Trophoblast cell (in vitro differentiated cells and primary cell): ENCODE data around the gene ZNF423.

Experiments
- DNase-seq, 2 donors: peaks; one replicate each; pipeline ENCODE4 v3.0.0-alpha.2; 2016
- H2AFZ ChIP-seq: 2 replicates; pipeline ENCODE4 v1.6.1; 2013; ENCODE audit warnings: low read length, moderate library complexity, mild to moderate bottlenecking; ENCODE audit not compliant: insufficient read depth, poor library complexity
- H2AK5ac ChIP-seq: 2 replicates; pipeline ENCODE4 v1.6.1; 2013; ENCODE audit warnings: mild to moderate bottlenecking, low read length
- H2BK120ac ChIP-seq: 2 replicates; pipeline ENCODE4 v1.6.1; 2013; ENCODE audit warnings: low read length, mild to moderate bottlenecking, moderate library complexity; ENCODE audit not compliant: insufficient read depth, poor library complexity
- H2BK12ac ChIP-seq: 2 replicates; pipeline ENCODE4 v1.6.1; 2013; ENCODE audit warnings: mild to moderate bottlenecking, low read length, moderate library complexity
- H2BK5ac ChIP-seq: 2 replicates; pipeline ENCODE4 v1.6.1; 2013; ENCODE audit warnings: low read length, low read depth, moderate library complexity, mild to moderate bottlenecking; ENCODE audit not compliant: poor library complexity
- H3K14ac ChIP-seq: 2 replicates; pipeline ENCODE4 v1.6.1; 2013; ENCODE audit warnings: mild to moderate bottlenecking, low read length
- H3K18ac ChIP-seq: 2 replicates; pipeline ENCODE4 v1.6.1; 2013; ENCODE audit warnings: mild to moderate bottlenecking, low read length
- H3K23ac ChIP-seq: 2 replicates; pipeline ENCODE4 v1.6.1; 2013; ENCODE audit warnings: low read length
- H3K27ac ChIP-seq: 2 replicates; pipeline ENCODE4 v1.5.1; 2013; ENCODE audit warnings: low read depth, mild to moderate bottlenecking, inconsistent platforms, low read length, moderate library complexity
- H3K27me3 ChIP-seq: 2 replicates; pipeline ENCODE4 v1.6.1; 2013; ENCODE audit warnings: inconsistent platforms, mild to moderate bottlenecking, low read length, moderate library complexity; ENCODE audit not compliant: insufficient read depth
- H3K36me3 ChIP-seq, 2 experiments: 1 replicate in 1 of 2; 2 replicates in 1 of 2; pipeline ENCODE4 v1.6.1; 2013; ENCODE audit warnings: low read length in 2 of 2, mild to moderate bottlenecking in 2 of 2, moderate library complexity in 1 of 2; ENCODE audit not compliant: insufficient read depth in 2 of 2, control insufficient read depth in 1 of 2
- H3K4ac ChIP-seq: 2 replicates; pipeline ENCODE4 v1.6.1; 2013; ENCODE audit warnings: low read depth, mild to moderate bottlenecking, low read length, moderate library complexity
- H3K4me1 ChIP-seq, 2 experiments: 1 replicate in 1 of 2; 2 replicates in 1 of 2; pipeline ENCODE4 v1.6.1; 2013; ENCODE audit warnings: low read length in 2 of 2, mild to moderate bottlenecking in 2 of 2, moderate library complexity in 1 of 2; ENCODE audit not compliant: insufficient read depth in 2 of 2, control insufficient read depth in 1 of 2
- H3K4me2 ChIP-seq: 2 replicates; pipeline ENCODE4 v1.6.1; 2013; ENCODE audit warnings: inconsistent platforms, mild to moderate bottlenecking, low read length, moderate library complexity
- H3K4me3 ChIP-seq: 2 replicates; pipeline ENCODE4 v1.5.1; 2013; ENCODE audit warnings: mild to moderate bottlenecking, low read depth, low read length, inconsistent platforms
- H3K79me1 ChIP-seq: one replicate; pipeline ENCODE4 v1.6.1; 2013; ENCODE audit warnings: low read length
- H3K79me2 ChIP-seq: 2 replicates; pipeline ENCODE4 v1.6.1; 2013; ENCODE audit warnings: low read length, mild to moderate bottlenecking; ENCODE audit not compliant: control insufficient read depth, insufficient read depth, poor library complexity
- H3K9ac ChIP-seq: 2 replicates; pipeline ENCODE4 v1.6.1; 2013; ENCODE audit warnings: mild to moderate bottlenecking, low read length
- H3K9me3 ChIP-seq: 2 replicates; pipeline ENCODE4 v1.6.1; 2013; ENCODE audit warnings: low read depth, mild to moderate bottlenecking, control low read depth, inconsistent platforms, low read length; ENCODE audit not compliant: insufficient read depth
- H4K12ac ChIP-seq: 2 replicates; pipeline ENCODE4 v1.6.1; 2013; ENCODE audit warnings: low read depth, mild to moderate bottlenecking, low read length, moderate library complexity
- H4K8ac ChIP-seq: 2 replicates; pipeline ENCODE4 v1.6.1; 2013; ENCODE audit warnings: low read depth, mild to moderate bottlenecking, low read length, moderate library complexity
- H4K91ac ChIP-seq: one replicate; pipeline ENCODE4 v1.6.1; 2013; ENCODE audit warnings: low read depth, mild to moderate bottlenecking, low read length, moderate library complexity
- WGBS: extraction: QIAGEN DNeasy Blood & Tissue Kit; methylation state at CpG from one replicate; pipeline ENCODE4 v1.1.7; 2013; ENCODE audit warnings: missing lambda C conversion rate; ENCODE audit not compliant: insufficient read length, insufficient coverage; ENCODE audit errors: extremely low coverage; 5-methylcytosine and 5-hydroxymethylcytosine counted together

The ZNF423 gene

DNA sequence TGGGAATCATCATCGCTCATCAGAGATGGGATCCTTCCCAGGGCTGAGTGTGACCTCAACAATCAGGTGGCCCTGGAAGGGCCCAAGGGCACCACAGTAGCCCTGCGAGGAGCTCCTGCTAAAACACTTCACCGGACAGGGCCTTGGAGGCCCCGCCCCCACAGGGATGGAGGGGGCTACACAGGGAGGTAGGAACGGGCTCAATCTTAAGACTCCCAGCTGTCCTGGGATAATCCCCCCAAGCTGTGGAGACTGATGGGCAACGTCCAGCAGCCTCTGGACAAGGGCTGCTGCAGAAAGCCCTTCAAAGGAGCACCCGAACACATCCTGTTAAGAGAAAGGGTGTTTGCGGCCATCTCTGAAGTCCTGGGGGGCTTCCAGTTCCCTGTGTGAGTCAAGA lies 60.4 kb downstream of the ZNF423 start:
- WGBS = no CpG with 5 or more reads among the region's 8 CpGs
- no peak overlapping the region for H2BK120ac ChIP-seq
- no peak overlapping the region for H2AK5ac ChIP-seq
- H4K12ac ChIP-seq = no peak overlapping the region
- no peaks in the 10 kb centered on the region for H3K79me1 ChIP-seq
- no peak overlapping the region for H4K8ac ChIP-seq
- no peaks in the 10 kb centered on the region for H3K36me3 ChIP-seq
- H3K9ac ChIP-seq = no peak overlapping the region
- no peaks in the 10 kb centered on the region for H3K27me3 ChIP-seq
- no peak overlapping the region for H3K4me2 ChIP-seq
- no peak overlapping the region for H3K27ac ChIP-seq
- H2BK5ac ChIP-seq = no peak overlapping the region
- H2BK12ac ChIP-seq = no peak overlapping the region
- DNase-seq = no peak
- no peaks in the 10 kb centered on the region for H3K9me3 ChIP-seq
- no peak overlapping the region for H3K4ac ChIP-seq
- peaks cover 3 to 4% of the 10 kb centered on the region in 2 experiments for H3K4me1 ChIP-seq
- no peak overlapping the region for H4K91ac ChIP-seq
- no peak overlapping the region for H3K23ac ChIP-seq
- no peak overlapping the region for H3K18ac ChIP-seq
- no peak overlapping the region for H3K4me3 ChIP-seq
- no peak overlapping the region for H2AFZ ChIP-seq
- no peaks in the 10 kb centered on the region for H3K79me2 ChIP-seq
- H3K14ac ChIP-seq = no peak overlapping the region

- no peak overlapping the region for H3K4ac ChIP-seq
- no peak overlapping the region for H3K9ac ChIP-seq
- no peak overlapping the region for H2BK5ac ChIP-seq
- H3K27me3 ChIP-seq = no peaks in the 10 kb centered on the region
- H3K79me2 ChIP-seq = no peaks in the 10 kb centered on the region
- H3K9me3 ChIP-seq = no peaks in the 10 kb centered on the region
- no peaks in the 10 kb centered on the region for H3K36me3 ChIP-seq
- H2AK5ac ChIP-seq = no peak overlapping the region
- no peak overlapping the region for H4K12ac ChIP-seq
- no peak overlapping the region for H2BK120ac ChIP-seq
- H3K4me2 ChIP-seq = no peak overlapping the region
- no peak overlapping the region for H4K91ac ChIP-seq
- no peak overlapping the region for H3K27ac ChIP-seq
- no peak overlapping the region for H2AFZ ChIP-seq
- H3K18ac ChIP-seq = no peak overlapping the region
- H3K4me3 ChIP-seq = no peak overlapping the region
- no CpG with 5 or more reads among the region's 11 CpGs for WGBS
- H3K14ac ChIP-seq = no peak overlapping the region
- no peaks in the 10 kb centered on the region for H3K79me1 ChIP-seq
- peaks cover 16 to 18% of the 10 kb centered on the region in 2 experiments for H3K4me1 ChIP-seq
- H4K8ac ChIP-seq = no peak overlapping the region
- no peak for DNase-seq
- no peak overlapping the region for H2BK12ac ChIP-seq
- H3K23ac ChIP-seq = no peak overlapping the region
Measured at GRCh38 chr16:49793244-49793643, 62.7 kb downstream of the ZNF423 start.

- H3K4me3 ChIP-seq = no peak overlapping the region
- H4K91ac ChIP-seq = no peak overlapping the region
- DNase-seq = no peak
- no peak overlapping the region for H3K18ac ChIP-seq
- no peak overlapping the region for H3K4ac ChIP-seq
- H3K14ac ChIP-seq = peak overlapping the region; percentile 37
- no peak overlapping the region for H2BK5ac ChIP-seq
- no peak overlapping the region for H3K27ac ChIP-seq
- no peaks in the 10 kb centered on the region for H3K27me3 ChIP-seq
- H2AFZ ChIP-seq = no peak overlapping the region
- H4K8ac ChIP-seq = no peak overlapping the region
- no peak overlapping the region for H3K9ac ChIP-seq
- no peaks in the 10 kb centered on the region for H3K36me3 ChIP-seq
- no peak overlapping the region for H2BK12ac ChIP-seq
- no peaks in the 10 kb centered on the region for H3K79me2 ChIP-seq
- no peak overlapping the region for H3K4me2 ChIP-seq
- H3K79me1 ChIP-seq = no peaks in the 10 kb centered on the region
- no peak overlapping the region for H2AK5ac ChIP-seq
- H3K9me3 ChIP-seq = no peaks in the 10 kb centered on the region
- no CpG with 5 or more reads among the region's 4 CpGs for WGBS
- H2BK120ac ChIP-seq = no peak overlapping the region
- no peak overlapping the region for H3K23ac ChIP-seq
- peaks cover 16 to 18% of the 10 kb centered on the region in 2 experiments for H3K4me1 ChIP-seq
- no peak overlapping the region for H4K12ac ChIP-seq
Measured at GRCh38 chr16:49789616-49790015, 66.3 kb downstream of the ZNF423 start.

DNA sequence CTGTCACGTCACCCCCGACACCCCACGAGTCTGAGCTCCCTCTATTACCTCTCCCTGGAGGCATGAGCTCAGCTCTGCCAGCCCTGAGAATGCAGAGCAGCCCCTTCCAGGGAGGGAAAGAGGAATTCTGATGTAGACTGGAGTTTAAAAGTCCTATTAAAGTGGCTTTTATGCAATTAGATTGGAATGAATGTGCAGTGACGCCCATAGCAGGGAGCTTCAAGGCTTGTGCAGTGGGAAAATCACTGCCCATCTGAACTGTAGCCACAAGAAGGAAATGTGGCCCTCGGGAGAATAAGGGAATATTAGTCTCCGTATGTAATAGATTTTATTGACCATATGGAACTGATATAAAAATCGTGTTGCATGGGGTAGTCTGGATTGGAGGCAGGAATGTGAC lies 66.9 kb downstream of the ZNF423 start:
- no peak overlapping the region for H2BK120ac ChIP-seq
- no peak overlapping the region for H4K8ac ChIP-seq
- H3K4me2 ChIP-seq = no peak overlapping the region
- H3K18ac ChIP-seq = no peak overlapping the region
- H3K9me3 ChIP-seq = no peaks in the 10 kb centered on the region
- H3K27me3 ChIP-seq = no peaks in the 10 kb centered on the region
- no peaks in the 10 kb centered on the region for H3K79me2 ChIP-seq
- no peak overlapping the region for H3K4ac ChIP-seq
- no peak overlapping the region for H2BK12ac ChIP-seq
- no peak overlapping the region for H3K4me3 ChIP-seq
- WGBS = no CpG with 5 or more reads among the region's 7 CpGs
- H2AK5ac ChIP-seq = no peak overlapping the region
- H2AFZ ChIP-seq = no peak overlapping the region
- H3K27ac ChIP-seq = no peak overlapping the region
- no peak overlapping the region for H4K12ac ChIP-seq
- H2BK5ac ChIP-seq = no peak overlapping the region
- DNase-seq = no peak
- no peak overlapping the region for H4K91ac ChIP-seq
- H3K9ac ChIP-seq = no peak overlapping the region
- no peaks in the 10 kb centered on the region for H3K36me3 ChIP-seq
- H3K14ac ChIP-seq = no peak overlapping the region
- no peaks in the 10 kb centered on the region for H3K79me1 ChIP-seq
- H3K4me1 ChIP-seq = peaks cover 16 to 18% of the 10 kb centered on the region in 2 experiments
- H3K23ac ChIP-seq = no peak overlapping the region
